IPS-NIHi7 (cell line): ENCODE results near the gene COL26A1.
"Not testable (repeated sequence)": the region's sequence is repeated elsewhere in the genome, so short reads cannot be mapped to it uniquely, and the experiment has no call there.

Experiments
- DNase-seq: peaks from one replicate; pipeline ENCODE4 v3.0.0; 2012; ENCODE audit warnings: mixed read lengths; ENCODE audit errors: extremely low spot score

Gene COL26A1

DNA sequence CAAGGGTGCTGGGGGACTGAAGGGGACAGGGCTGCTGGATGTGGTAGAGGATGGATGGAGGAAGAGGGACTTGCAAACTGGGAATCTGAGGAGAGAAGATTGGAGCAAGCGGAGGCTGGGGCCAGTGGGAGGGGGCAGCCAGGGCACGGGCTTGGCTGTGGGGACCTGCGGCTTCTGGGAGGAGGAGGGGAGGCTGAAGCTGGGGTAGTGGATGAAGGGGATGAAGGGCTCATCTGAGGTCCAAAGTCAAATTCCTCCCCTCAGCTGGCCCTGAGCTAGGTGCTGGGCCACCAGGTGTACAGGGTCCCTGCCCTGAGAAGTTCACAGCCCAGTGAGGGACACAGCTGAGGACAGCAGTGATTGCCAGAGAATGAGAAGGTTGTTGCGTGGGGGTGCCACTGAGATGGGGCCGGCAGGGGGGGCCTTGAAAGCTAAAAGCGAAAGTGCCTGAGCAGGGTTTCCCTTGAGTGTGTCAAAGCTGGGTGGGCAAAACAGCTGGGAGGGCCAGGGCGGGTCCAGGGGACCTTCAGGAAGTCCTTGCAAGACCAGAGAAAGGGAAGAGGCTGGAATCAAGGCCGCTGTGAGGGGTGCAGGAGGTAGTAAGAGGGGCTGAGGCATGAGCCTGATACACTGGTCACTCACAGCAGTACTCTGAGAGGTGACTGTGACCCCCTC, 191.2 kb downstream of the COL26A1 start:
- DNase-seq = no peak

DNA sequence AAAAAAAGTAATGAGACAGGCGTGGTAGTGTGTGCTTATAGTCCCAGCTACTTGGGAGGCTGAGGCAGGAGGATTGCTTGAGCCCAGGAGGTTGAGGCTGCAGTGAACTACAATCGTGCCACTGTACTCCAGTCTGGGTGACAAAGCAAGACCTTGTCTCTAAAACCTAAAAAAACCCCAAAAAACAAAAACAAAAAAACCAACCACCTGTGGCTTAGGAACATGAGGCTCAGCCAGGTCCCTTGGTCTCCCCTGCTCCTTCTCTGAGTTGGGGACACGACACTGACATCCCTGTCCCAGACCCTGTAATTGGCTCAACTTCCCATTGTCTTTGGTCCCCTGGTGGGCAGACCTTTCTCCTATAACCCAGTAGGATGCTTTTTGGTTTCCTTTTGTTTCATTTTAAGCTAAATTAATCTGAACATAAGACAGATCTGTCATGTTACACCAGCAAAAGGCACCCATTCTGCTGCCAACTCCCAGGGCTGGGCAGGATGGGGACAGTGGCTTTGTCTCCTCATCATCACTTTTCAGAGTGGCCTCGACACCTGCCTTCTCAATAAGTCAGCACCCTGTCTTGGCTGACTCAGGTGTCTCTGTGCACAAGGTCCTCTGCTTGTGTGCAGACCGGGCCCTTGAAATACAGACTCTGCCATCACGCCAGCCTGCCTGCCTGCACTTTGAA, 192.1 kb downstream of the COL26A1 start:
- DNase-seq = no peak

DNA sequence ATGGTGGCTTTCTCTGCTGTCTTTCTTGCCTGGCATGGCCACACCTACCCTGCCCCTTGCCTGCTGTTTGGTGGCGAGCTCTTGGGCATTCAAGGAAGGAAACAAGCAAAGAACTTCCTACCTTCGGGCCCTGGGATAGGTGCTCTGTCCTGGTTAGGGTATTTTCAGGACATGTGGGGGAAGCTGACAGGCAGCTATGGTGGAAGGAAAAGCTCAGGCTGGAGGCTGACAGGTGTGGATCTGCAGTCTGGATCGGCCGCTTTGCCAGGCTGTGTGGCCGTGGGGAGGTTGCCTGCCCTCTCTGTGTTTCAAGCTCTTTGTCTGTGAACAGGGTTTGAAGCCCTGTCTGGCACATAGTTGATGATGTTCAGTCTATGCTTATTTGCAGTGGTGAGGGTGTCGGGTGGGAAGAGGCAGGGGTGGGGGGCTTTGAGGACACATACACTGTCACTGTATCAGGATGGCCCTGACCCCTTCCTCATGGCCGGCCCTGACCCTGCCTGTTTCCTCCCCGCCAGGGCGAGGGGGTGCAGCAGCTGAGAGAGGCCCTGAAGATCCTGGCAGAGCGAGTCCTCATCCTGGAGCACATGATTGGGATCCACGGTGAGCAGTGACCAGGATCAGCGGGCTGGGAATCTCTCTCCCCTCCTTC, 192.7 kb downstream of the COL26A1 start:
- no peak for DNase-seq

DNA sequence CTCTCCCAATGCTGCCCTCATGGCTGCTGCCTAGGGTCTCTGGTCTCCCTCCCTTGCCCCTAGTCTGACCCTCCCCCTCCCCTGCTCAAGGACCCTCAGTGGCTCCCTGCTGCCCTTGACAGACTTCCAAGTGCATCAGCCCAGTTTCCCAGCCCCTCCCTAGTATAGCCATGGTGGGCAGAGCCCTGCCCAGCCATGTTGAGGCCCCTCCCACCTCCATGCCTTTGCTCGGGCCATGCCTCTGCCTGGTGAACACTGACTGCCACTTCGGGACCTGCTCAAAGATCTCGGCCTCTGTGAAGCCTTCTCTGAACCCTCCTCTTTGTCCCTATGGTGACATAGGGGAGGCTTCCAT, 193.2 kb downstream of the COL26A1 start:
- no peak for DNase-seq

DNA sequence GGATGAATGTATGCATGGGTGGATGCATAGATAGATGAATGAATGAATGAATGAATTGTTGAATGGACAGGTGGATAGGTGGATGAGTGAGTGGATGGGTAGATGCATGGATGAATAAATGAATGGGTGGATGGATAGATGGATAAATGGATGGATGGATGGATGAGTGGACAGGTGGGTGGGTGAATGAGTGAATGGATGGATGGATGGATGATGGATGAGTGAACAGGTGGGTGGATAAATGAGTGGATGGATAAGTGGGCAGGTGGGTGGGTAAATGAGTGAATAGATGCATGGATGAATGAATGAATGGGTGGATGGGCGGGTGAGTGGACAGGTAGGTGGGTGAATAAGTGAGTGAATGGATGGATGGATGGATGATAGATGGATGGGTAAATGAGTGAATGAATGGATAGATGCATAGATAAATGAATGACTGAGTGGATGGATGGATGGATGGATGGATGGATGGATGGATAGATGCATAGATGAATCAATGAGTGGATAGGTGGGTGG, 193.8 kb downstream of the COL26A1 start:
- DNase-seq = no peak

DNA sequence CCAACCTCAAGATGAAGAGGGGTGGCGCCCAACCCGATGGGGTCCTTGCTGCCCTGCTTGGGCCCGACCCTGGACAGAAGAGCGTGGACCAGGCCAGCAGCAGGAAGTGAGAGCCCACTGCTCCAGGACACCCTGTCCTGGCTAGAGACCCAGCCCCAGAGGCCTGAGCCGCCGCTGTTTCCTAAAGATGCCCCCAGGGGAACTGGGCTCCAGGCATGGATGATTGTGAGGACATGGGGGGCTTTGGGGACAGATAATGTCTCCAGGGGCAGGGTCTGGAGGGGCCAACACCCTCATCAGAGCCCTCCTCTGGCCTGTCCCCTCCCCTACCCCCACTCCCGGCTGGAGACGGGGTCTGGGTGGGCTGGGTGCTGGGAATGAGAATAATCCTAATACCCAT, 194.7 kb downstream of the COL26A1 start:
- DNase-seq = peak; percentile 4

DNA sequence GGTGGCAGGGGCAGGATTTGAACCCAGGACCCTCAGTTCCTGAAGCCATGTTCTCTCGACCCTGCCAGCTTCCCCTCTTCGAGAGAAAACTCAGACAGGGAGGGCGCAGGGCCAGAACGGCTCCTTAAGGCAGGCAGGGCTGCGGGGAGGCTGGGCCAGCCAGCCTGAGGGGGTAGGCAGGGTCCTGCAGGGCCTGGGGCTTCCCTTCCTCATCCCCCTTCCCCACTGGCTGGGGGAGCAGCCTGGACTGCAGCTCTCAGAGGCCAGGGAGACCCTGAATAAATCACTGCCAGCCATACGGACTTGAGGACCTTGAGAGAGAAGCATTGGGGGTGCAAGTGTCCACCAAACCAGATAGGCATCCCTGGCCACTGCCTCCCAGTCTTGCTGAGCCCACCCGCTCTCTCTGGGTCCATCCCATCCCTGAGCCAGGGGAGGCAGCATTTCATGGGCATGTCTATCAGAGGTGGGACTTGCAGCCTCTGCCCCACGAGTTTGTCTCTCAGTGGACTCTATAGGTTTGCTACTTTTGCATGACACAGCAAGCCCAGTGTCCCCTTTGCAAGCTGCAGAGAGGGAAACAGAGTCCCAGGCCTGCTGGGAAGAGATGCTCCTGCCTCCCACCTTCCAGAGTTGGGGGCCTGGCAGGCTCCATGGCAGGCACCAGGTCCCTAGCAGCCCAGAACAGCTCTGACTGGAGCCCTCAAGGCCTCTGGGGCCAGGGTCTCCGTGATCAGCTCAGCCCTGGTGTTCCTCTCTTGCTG, 195.5 kb downstream of the COL26A1 start:
- DNase-seq = peak; percentile 9

DNA sequence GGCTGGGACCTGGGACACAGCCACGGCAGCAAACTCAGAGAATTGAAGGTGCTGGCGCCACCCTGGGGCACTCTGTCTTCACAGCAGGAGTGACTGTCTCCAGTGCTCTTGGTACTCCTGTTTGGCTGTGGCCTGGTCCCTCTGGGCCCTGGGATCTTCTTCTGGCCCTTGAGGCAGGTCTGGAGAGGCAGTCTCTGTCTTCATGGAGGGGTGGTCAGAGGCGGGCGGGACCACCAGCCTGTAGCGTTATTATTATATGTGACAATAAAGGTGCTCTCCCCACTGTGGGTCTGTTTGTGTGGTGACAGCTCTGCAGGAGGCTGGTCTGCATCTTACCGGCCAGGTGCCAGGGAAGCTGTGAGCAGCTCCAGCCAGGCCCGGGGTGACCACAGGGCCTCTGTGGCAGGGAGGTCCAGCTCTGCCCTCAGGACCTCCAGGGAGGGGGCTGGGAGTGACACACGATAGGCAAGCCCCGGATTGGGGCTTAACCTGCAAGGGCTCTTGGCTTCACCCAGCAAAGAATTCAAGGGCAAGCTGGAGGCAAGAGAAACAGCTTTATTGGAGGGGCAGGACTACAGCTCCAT, 196.2 kb downstream of the COL26A1 start:
- DNase-seq = peak; percentile 15

DNA sequence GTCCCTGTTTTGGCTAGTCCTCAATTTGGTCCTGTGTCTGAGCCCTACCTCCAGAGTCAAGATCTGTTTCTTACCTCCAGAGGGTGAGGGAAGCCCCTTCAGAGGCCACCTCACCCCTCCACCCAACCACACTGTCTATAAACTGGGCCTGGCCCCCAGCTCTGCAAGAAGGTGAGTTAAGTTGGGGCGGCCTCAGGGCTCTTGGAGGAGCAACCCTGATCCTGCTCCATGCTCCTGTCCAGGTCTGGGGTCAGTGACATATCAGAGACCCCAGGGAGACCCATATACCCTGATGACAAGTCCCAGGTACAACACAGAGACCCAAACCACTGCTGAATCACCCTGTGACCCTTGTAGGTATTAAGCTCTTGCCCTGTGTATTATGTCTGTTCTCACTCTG, 196.9 kb downstream of the COL26A1 start:
- DNase-seq = no peak

DNA sequence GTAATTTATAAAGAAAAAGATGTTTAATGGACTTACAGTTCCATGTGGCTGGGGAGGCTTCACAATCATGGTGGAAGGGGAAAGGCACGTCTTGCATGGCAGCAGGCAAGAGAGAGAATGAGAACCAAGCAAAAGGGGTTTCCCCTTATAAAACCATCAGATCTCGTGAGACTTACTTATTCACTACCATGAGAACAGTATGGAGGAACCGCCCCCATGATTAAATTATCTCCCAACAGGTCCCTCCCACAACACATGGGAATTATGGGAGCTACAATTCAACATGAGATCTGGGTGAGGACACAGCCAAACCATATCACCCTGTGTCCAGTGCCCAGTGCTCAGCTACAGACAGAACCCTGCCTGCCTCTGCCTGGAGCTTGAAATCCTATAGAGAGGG, 197.3 kb downstream of the COL26A1 start:
- DNase-seq = not testable (repeated sequence)

DNA sequence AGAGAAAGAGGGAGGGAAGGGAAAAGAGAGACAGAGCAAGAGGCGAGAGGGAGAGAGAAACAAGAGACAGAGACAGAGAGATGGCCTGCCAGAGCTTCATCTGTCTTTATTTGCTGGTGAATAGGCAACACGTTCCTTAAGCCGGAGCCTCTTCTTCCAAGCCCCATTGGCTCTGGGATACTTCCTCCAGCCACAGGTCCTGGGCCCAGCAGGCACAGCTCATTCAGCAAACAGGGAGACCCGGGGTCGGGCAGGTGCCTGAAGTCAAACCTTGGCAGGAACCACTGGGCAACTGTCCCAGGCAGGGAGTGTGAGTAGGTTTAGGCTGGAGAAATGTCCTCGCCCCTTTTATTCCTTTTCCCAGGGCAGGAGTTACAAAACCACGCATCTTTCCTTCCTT, 198.2 kb downstream of the COL26A1 start:
- peak; percentile 10 for DNase-seq

DNA sequence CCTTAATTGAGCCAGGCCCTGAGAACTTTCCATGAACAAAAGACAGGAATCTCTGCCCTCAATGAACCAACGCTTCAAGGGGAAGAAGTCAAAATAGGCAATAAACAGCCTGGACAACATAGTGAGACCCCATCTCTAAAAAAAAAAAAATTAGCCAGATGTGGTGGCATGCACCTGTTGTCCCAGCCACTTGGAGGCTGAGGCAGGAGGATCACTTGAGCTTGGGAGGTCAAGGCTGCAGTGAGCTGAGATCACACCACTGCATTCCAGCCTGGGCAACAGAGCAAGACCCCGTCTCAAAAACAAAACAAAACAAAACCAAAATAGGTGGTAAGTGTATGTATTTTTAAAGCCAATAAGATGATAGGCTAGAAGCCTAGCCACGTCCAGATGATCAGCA, 198.6 kb downstream of the COL26A1 start:
- not testable (repeated sequence) for DNase-seq

DNA sequence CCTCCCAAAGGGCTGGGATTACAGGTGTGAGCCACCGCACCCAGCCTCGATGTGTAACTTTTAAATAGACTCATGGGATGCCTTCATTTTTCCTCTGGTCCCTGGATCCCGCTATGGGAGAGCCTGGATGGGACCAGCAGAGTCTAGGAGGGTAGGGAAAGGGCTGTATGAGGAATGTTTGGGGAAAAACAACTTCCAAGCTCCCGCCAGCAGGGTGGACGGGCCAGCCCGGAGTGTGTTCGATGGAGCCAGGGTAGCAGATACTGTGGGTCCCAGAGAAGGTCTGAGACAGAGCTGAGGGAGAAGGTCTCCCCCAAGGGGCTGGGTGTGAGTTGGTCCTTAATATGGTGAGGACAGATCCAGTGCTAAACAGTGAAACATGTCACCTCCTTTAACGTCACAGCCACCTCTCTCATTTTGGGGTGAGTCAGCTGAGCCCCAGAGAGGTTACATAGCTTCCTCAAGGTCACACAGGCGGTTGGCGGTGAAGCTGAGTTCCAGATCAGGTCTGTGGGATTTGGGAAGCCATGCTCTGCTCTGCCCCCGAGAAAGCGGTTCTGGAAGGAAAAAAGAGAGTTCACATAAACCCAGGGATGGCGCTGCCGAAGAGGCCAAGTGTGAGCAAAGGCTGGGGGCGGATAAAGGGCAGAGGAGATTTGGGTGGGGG, 200.0 kb downstream of the COL26A1 start:
- peak; percentile 26 for DNase-seq

DNA sequence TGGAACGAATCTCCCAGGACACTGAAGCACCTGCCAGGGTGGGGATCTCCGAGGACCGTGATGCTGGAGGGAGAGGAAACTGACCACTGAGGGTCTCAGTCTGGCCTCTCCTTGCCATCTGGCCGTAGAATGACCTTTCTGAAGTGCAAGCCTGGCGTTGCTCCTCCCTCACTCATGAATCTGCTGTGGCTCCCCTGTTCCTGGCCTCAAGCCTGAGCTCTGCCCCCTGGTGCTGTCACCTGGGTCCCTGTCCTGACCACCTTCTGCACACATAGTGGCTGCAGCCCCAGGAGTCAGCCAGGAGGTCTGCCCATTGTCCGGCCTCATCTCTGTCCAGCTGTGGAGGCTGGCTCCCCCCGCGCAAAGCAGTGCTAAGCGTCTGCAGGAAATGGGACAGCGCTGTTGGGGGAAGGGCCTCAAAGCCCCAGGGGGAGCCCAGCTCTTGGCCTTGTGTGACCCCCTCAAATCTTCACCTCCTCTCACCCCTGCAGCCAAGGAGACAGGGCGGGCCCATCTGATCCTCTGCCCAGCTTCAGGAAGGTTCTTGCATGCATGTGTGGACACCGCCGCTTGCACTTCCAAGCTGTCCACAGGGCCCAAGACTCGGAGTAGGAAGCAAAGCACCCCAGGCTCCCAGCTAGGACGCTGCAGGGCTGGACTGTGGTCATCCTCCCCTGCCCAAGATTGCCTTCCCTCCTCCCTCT, 200.7 kb downstream of the COL26A1 start:
- DNase-seq = no peak

DNA sequence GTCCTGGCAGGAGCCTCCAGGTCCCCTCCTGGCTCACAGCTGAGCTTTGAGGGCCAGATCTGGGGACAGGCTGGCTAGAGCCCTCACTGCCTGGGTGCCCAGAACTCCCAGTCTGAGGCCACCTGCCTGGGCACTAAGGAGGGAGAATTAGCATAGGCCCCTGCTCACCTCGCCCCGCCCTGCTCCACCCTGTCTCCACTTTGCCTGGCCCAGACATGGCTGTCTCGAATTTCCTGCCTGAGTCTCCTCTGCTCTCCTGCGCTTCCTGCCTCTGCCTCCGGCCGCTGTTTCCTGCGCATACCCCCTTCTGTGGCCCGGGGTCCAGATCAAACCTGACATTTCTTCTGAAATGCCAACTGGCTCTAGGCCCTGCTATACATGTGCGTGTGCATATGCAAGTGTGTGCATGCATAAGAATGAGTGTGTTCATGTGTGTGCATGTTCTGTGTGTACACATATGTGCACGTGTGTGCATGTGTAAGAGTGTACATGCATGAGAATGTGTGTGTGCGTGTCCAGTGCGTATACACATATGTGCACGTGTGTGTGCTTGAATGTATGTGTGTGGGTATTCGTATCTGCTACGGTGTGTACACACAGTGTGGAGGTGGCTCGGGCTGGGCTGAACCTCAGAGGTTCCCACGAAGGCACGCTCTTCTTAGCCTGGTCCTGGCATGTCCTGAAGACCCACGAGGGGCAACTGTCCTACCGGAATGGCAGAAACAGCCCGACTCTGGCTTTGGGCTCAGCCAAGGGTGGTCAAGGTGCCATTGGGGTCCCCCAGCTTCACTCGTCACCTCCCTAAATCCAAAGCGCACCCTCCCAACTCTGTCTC, 201.5 kb downstream of the COL26A1 start:
- DNase-seq = no peak

DNA sequence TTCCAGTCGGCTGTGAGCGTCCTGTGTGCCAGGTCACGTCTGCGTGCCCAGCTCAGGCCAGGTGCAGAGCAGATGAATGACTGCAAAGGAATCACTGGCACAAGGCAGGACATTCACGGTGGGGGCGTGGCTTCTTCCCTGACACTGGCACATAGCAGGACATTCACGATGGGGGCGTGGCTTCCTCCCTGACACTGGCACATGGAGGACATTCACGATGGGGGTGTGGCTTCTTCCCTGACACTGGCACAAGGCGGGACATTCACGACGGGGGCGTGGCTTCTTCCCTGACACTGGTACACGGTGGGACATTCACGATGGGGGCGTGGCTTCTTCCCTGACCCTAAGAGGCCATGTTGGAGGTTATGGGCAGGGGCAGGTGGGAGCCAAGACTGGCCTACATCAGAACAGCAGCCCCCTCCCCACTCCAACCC, 202.1 kb downstream of the COL26A1 start:
- peak; percentile 80 for DNase-seq

DNA sequence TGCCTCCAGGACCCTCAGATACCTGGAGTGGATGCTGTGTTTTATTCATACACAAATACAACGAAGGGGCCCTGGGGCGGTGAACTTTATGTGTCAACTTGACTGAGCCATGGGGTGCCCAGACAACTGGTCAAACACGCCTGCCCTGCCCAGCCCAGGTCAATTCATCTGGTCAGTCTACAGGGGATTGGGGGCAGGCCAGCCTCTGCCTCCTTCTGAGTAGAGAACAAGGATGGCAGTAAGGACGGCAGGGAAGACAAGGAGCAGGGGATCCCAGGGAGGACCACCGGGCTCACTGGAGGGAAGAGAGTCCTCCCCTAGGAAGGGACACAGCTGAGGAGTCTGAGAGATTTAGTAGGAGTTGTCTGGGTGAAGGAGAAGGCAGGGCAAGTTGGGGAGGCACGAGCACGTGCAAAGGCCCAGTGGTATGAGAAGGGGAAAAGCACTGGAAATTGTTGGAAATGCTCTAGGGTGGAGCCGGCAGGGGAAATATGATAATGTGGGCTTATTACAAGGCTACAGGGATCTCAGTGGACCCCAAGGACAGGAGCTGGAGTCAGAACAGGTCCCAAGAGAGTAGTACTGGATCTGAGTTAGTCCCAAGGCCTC, 203.0 kb downstream of the COL26A1 start:
- DNase-seq = no peak

DNA sequence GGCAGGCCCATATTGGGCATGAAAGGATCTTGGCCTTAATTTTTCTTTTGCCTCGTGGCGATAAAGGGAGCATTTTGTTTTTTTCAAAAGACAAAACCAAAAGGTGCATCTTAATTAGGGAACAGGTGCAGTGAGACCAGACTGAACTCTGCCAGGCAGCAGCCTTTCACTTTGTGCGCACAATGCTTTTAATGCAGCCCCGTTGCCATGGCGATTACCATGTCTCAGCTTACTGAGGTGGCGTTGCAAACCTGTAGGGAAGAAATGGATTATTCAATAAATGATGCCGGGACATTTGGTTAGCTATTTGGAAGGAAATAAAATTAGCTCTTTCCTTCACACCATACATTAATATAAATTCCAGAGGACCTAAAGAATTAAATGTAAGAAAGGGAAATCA, 204.6 kb downstream of the COL26A1 start:
- no peak for DNase-seq

DNA sequence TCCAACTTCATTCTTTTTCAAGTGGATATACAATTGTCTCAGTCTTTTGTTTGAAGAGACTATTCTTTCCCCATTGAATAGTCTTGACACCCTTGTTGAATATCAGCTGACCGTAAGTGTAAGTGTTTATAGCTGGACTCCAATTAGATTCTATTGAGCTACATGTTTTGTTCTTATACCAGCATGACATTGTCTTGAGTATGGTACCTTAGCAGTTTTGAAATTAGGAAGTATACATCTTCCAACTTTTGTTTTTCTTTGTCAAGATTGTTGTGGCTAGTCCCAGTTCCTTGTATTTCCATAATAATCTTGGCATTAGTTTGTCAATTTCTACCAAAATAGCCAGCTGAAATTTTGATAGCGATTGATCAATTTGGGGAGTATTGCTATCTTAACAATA, 209.5 kb downstream of the COL26A1 start:
- no peak for DNase-seq
